ENCODE measurements around the gene IDH1.

- TF ChIP-seq POLR2AphosphoS5 (IDR thresholded peaks at IDR 0.05; ENCODE audit: low read depth, low read length): no peak
- no peak for TF ChIP-seq TAF1 (IDR thresholded peaks at IDR 0.05; ENCODE audit: borderline replicate concordance, insufficient read depth, low read length)
Observed at GRCh38 chr2:208248601-208249000, 6.3 kb downstream of the IDH1 start.
